ENCODE results near the gene KATNB1. TPM values are rescaled to one million over a fixed set of nuclear protein-coding genes. Genes with fewer than 3 reads are reported as not detected.
"Not testable (repeated sequence)": the region's sequence is repeated elsewhere in the genome, so short reads cannot be mapped to it uniquely, and the experiment has no call there.

Gene KATNB1
- total RNA-seq, 1 experiment from 2014 or later = 24.9 TPM

- DNase-seq (ENCODE audit: low spot score) = no peak
These were observed 10.4 kb upstream of the KATNB1 start for GRCh38 chr16:57725151-57725550.

- no peak for DNase-seq (ENCODE audit: low spot score)
These were observed 10.0 kb upstream of the KATNB1 start for GRCh38 chr16:57725554-57725953.

- DNase-seq (ENCODE audit: low spot score) = no peak
These were observed 9.6 kb upstream of the KATNB1 start for GRCh38 chr16:57725976-57726375.

GRCh38 chr16:57726433-57726947 lies 9.1 kb upstream of the KATNB1 start:
- DNase-seq (ENCODE audit: low spot score) = no peak

GRCh38 chr16:57727610-57728009 lies 8.0 kb upstream of the KATNB1 start:
- DNase-seq (ENCODE audit: low spot score) = no peak

GRCh38 chr16:57728336-57729181 lies 7.0 kb upstream of the KATNB1 start:
- DNase-seq (ENCODE audit: low spot score) = no peak

GRCh38 chr16:57729182-57729484 lies 6.4 kb upstream of the KATNB1 start:
- DNase-seq (ENCODE audit: low spot score) = no peak

- DNase-seq (ENCODE audit: low spot score) = not testable (repeated sequence)
These were observed 5.7 kb upstream of the KATNB1 start for GRCh38 chr16:57729852-57730251.

GRCh38 chr16:57730771-57731730 lies 4.5 kb upstream of the KATNB1 start:
- DNase-seq (ENCODE audit: low spot score) = no peak

- no peak for DNase-seq (ENCODE audit: low spot score)
These were observed 3.5 kb upstream of the KATNB1 start for GRCh38 chr16:57732037-57732436.

- DNase-seq (ENCODE audit: low spot score) = no peak
These were observed 2.9 kb upstream of the KATNB1 start for GRCh38 chr16:57732714-57733113.

- DNase-seq (ENCODE audit: low spot score) = no peak
These were observed 1.2 kb upstream of the KATNB1 start for GRCh38 chr16:57734308-57734924.

- DNase-seq (ENCODE audit: low spot score) = peak; percentile 99
These were observed 430 bp upstream of the KATNB1 start for GRCh38 chr16:57734925-57735754.

- DNase-seq (ENCODE audit: low spot score) = peak; percentile 70
These were observed 1.1 kb downstream of the KATNB1 start for GRCh38 chr16:57736419-57737351.

- no peak for DNase-seq (ENCODE audit: low spot score)
These were observed 3.3 kb downstream of the KATNB1 start for GRCh38 chr16:57738844-57739243.

GRCh38 chr16:57739756-57740422 lies 4.3 kb downstream of the KATNB1 start:
- no peak for DNase-seq (ENCODE audit: low spot score)

- no peak for DNase-seq (ENCODE audit: low spot score)
These were observed 5.0 kb downstream of the KATNB1 start for GRCh38 chr16:57740423-57741071.

GRCh38 chr16:57741660-57742191 lies 6.2 kb downstream of the KATNB1 start:
- no peak for DNase-seq (ENCODE audit: low spot score)

- no peak for DNase-seq (ENCODE audit: low spot score)
These were observed 7.0 kb downstream of the KATNB1 start for GRCh38 chr16:57742543-57742942.
